NCI-H1048 (cell line): ENCODE results near the gene UPK3B.
"Not testable (repeated sequence)": the region's sequence is repeated elsewhere in the genome, so short reads cannot be mapped to it uniquely, and the experiment has no call there.

Source experiments
- DNase-seq: peaks from one replicate; lab custom pipeline; 2025; lab: John Stamatoyannopoulos, UW

Gene UPK3B

GRCh38 chr7:76492139-76492538, 18.2 kb upstream of the UPK3B start:
- not testable (repeated sequence) for DNase-seq

- not testable (repeated sequence) for DNase-seq
Observed at GRCh38 chr7:76495717-76496116, 14.6 kb upstream of the UPK3B start.

GRCh38 chr7:76497918-76498582, 12.3 kb upstream of the UPK3B start:
- DNase-seq: not testable (repeated sequence)

- not testable (repeated sequence) for DNase-seq
Observed at GRCh38 chr7:76498583-76499200, 11.7 kb upstream of the UPK3B start.

GRCh38 chr7:76499201-76499923, 11.0 kb upstream of the UPK3B start:
- not testable (repeated sequence) for DNase-seq

GRCh38 chr7:76499924-76500241, 10.5 kb upstream of the UPK3B start:
- not testable (repeated sequence) for DNase-seq

- not testable (repeated sequence) for DNase-seq
Observed at GRCh38 chr7:76502224-76502623, 8.1 kb upstream of the UPK3B start.

- not testable (repeated sequence) for DNase-seq
Observed at GRCh38 chr7:76502836-76503235, 7.5 kb upstream of the UPK3B start.

- not testable (repeated sequence) for DNase-seq
Observed at GRCh38 chr7:76503244-76503643, 7.1 kb upstream of the UPK3B start.

- not testable (repeated sequence) for DNase-seq
Observed at GRCh38 chr7:76504351-76505167, 5.8 kb upstream of the UPK3B start.

- DNase-seq: no peak
Observed at GRCh38 chr7:76505168-76506080, 4.9 kb upstream of the UPK3B start.

GRCh38 chr7:76506081-76506440, 4.3 kb upstream of the UPK3B start:
- no peak for DNase-seq

GRCh38 chr7:76506643-76507042, 3.7 kb upstream of the UPK3B start:
- not testable (repeated sequence) for DNase-seq

- DNase-seq: no peak
Observed at GRCh38 chr7:76507723-76508406, 2.5 kb upstream of the UPK3B start.

- not testable (repeated sequence) for DNase-seq
Observed at GRCh38 chr7:76511200-76511910, 1.0 kb downstream of the UPK3B start.

- not testable (repeated sequence) for DNase-seq
Observed at GRCh38 chr7:76511911-76512885, 1.8 kb downstream of the UPK3B start.

GRCh38 chr7:76512941-76513816, 2.8 kb downstream of the UPK3B start:
- DNase-seq: no peak
